ENCODE data around the gene TCAF1.

DNA sequence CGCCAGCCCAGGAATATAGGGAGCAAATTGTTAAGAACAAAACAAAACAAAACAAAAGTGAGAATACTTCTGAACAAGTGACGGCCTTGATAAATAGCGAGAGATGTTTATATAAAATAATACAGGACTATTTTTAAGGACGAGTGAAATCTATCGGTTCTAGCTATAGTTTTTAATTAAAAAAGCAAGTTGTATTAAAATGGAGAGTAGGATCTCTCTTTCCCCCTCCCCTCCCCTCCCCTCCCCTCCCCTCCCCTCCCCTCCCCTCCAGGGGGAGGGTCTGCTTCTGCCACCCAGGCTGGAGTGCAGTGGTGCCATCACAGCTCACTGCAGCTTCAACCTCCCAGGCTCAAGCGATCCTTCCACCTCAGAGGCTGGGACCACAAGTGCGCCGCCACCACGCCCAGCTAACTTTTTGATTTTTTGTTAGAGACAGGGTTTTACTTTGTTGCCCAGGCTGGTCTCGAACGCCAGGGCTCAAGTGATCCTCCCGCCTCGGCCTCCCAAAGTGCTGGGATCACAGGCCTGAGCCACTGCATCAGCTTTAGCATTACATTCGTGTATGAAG is 440 bp upstream of the TCAF1 start:
- TF ChIP-seq POLR2A (IDR thresholded peaks at IDR 0.05; ENCODE audit: low read depth, low read length): no peak
- TF ChIP-seq FOS (IDR thresholded peaks at IDR 0.05; ENCODE audit: borderline replicate concordance, insufficient read depth, low read length): no peak
- TF ChIP-seq, protein P1, sequence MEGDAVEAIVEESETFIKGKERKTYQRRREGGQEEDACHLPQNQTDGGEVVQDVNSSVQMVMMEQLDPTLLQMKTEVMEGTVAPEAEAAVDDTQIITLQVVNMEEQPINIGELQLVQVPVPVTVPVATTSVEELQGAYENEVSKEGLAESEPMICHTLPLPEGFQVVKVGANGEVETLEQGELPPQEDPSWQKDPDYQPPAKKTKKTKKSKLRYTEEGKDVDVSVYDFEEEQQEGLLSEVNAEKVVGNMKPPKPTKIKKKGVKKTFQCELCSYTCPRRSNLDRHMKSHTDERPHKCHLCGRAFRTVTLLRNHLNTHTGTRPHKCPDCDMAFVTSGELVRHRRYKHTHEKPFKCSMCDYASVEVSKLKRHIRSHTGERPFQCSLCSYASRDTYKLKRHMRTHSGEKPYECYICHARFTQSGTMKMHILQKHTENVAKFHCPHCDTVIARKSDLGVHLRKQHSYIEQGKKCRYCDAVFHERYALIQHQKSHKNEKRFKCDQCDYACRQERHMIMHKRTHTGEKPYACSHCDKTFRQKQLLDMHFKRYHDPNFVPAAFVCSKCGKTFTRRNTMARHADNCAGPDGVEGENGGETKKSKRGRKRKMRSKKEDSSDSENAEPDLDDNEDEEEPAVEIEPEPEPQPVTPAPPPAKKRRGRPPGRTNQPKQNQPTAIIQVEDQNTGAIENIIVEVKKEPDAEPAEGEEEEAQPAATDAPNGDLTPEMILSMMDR (IDR thresholded peaks at IDR 0.05; ENCODE audit: extremely low read depth in 1 of 2, insufficient read depth in 1 of 2, low read depth in 1 of 2, low read length in 2 of 2): no peak
- TF ChIP-seq POLR2AphosphoS5 (IDR thresholded peaks at IDR 0.05; ENCODE audit: insufficient read depth, low read depth, low read length): no peak
- TF ChIP-seq EZH2 (IDR thresholded peaks at IDR 0.05; ENCODE audit: borderline replicate concordance, low read depth, low read length, severe bottlenecking): no peak
